Measurements from ENCODE around the gene PAX5. TPM values are rescaled to one million over a fixed set of nuclear protein-coding genes. Genes with fewer than 3 reads are reported as not detected.

PAX5 gene
- total RNA-seq, 1 donor from 2014 or later = not detected

Small RNA genes lying within 50 kb of the gene (small RNA-seq; reads per million reads assigned to genes)
- gene MIR4475 = not detected
- gene MIR4476 = not detected
- gene MIR4540 = not detected

Other genes with a start within 250 kb of the PAX5 start
- 30.8 TPM for gene ZCCHC7, start 86.3 kb upstream of the PAX5 start, total RNA-seq